ENCODE results near the gene UPK2. TPM values are rescaled to one million over a fixed set of nuclear protein-coding genes. Genes with fewer than 3 reads are reported as not detected.

The UPK2 gene
- total and polyA plus RNA-seq, 10 of the 15 experiments (the other 5 are each of a cell fraction or from before 2014, with no cell fraction given) = 0.07 to 1.0 (median 0.31) TPM; not detected in 7

GRCh38 chr11:118928101-118928869 is 27.8 kb upstream of the UPK2 start (continued):
- TF ChIP-seq HDGF (IDR thresholded peaks at IDR 0.05) (0 out of 2 replicates have a peak, but pooled peaks have one; percentile 38), SP1 (IDR thresholded peaks at IDR 0.05; ENCODE audit: low read depth, low read length) (peak; percentile 90), NBN (IDR thresholded peaks at IDR 0.05) (peak; percentile 93), NKRF (conservative IDR thresholded peaks at IDR 0.05) (peak; percentile 56), TBL1XR1 (IDR thresholded peaks at IDR 0.05; ENCODE audit: low read depth, low read length) (peak; percentile 56; the same call in 1 of the 2 replicates), LARP7 (IDR thresholded peaks at IDR 0.05) (peak; percentile 61), PKNOX1 (IDR thresholded peaks at IDR 0.05) (peak; percentile 99), MEF2B (IDR thresholded peaks at IDR 0.05; ENCODE audit: partially characterized antibody, poor library complexity, severe bottlenecking) (peak; percentile 43), PAX5 (IDR thresholded peaks at IDR 0.05; ENCODE audit: borderline replicate concordance, low read depth, low read length) (peak; percentile 62; the same call in 1 of the 2 replicates), NFYB (IDR thresholded peaks at IDR 0.05; ENCODE audit: insufficient read depth, low read depth, low read length) (peak; percentile 87), SIN3A (IDR thresholded peaks at IDR 0.05; ENCODE audit: low read depth, low read length) (peak; percentile 60), JUND (IDR thresholded peaks at IDR 0.05; ENCODE audit: low read depth, low read length) (no peak), BCL11A (IDR thresholded peaks at IDR 0.05; ENCODE audit: low read depth, low read length) (0 out of 2 replicates have a peak, but pooled peaks have one; percentile 31), RFX5 (IDR thresholded peaks at IDR 0.05; ENCODE audit: low read depth, low read length) (peak; percentile 16; the same call in 1 of the 2 replicates), NFYA (IDR thresholded peaks at IDR 0.05; ENCODE audit: borderline replicate concordance, low read depth, low read length) (peak; percentile 25; the same call in 1 of the 2 replicates), IKZF1 (conservative IDR thresholded peaks at IDR 0.05) (peak; percentile 81), SUZ12 (IDR thresholded peaks at IDR 0.05; ENCODE audit: unreplicated experiment) (no peak), USF1 (IDR thresholded peaks at IDR 0.05; ENCODE audit: borderline replicate concordance, extremely low read length, insufficient read depth, low read depth, low read length) (peak; percentile 83), GATAD2B (conservative IDR thresholded peaks at IDR 0.05; ENCODE audit: low read depth) (peak; percentile 92), EGR1 (IDR thresholded peaks at IDR 0.05; ENCODE audit: borderline replicate concordance in 1 of 2, low read depth in 2 of 2, low read length in 2 of 2) (peak in 1 of 2 experiments; percentile 28; a peak in 1 of 3 replicates), DPF2 (IDR thresholded peaks at IDR 0.05) (peak; percentile 95), HCFC1 (IDR thresholded peaks at IDR 0.05; ENCODE audit: low read length) (no peak; the same call in 1 of the 2 replicates), NRF1 (conservative IDR thresholded peaks at IDR 0.05; ENCODE audit: low read depth, low read length) (no peak), IRF5 (IDR thresholded peaks at IDR 0.05; ENCODE audit: borderline replicate concordance) (0 out of 2 replicates have a peak, but pooled peaks have one; percentile 14)
